GM23338 (cell line): ENCODE results near the gene OPN1LW. TPM values are rescaled to one million over a fixed set of nuclear protein-coding genes. Genes with fewer than 3 reads are reported as not detected.

Source experiments
- ATAC-seq: fragments of 200-7000 bp; cut with Tn5 transposase; 3 replicates; pipeline ENCODE4 v1.9.1; 2020
- DNase-seq: peaks from one replicate; pipeline ENCODE4 v3.0.0-alpha.2; 2015; ENCODE audit warnings: low spot score
- H2AFZ ChIP-seq: fragments of 200-600 bp; sonication (generic); 2 replicates; pipeline ENCODE4 v1.8.0; 2016; ENCODE audit warnings: antibody characterized with exemption, mild to moderate bottlenecking, moderate library complexity
- H3F3A ChIP-seq: fragments of 200-600 bp; sonication (generic); replicated peaks from 2 replicates; pipeline ENCODE4 v1.8.0; 2017; ENCODE audit warnings: antibody characterized with exemption, mixed run types, low read depth
- H3K27ac ChIP-seq: fragments of 200-600 bp; sonication (generic); 2 replicates; pipeline ENCODE4 v1.6.1; 2016; ENCODE audit warnings: low read depth
- H3K27me3 ChIP-seq: fragments of 200-600 bp; sonication (generic); 2 replicates; pipeline ENCODE4 v1.8.0; 2016; ENCODE audit warnings: mild to moderate bottlenecking, mixed run types, moderate library complexity; ENCODE audit not compliant: insufficient read depth
- H3K36me3 ChIP-seq: fragments of 200-600 bp; sonication (generic); 2 replicates; pipeline ENCODE4 v1.8.0; 2016; ENCODE audit warnings: mild to moderate bottlenecking; ENCODE audit not compliant: insufficient read depth
- H3K4me1 ChIP-seq: fragments of 200-600 bp; sonication (generic); 2 replicates; pipeline ENCODE4 v1.8.0; 2016; ENCODE audit warnings: mild to moderate bottlenecking, moderate library complexity; ENCODE audit not compliant: insufficient read depth
- H3K4me2 ChIP-seq: fragments of 200-600 bp; sonication (generic); 2 replicates; pipeline ENCODE4 v1.7.1; 2017; ENCODE audit warnings: mixed run types
- H3K4me3 ChIP-seq: fragments of 200-600 bp; sonication (generic); 2 replicates; pipeline ENCODE4 v1.6.1; 2016; ENCODE audit warnings: mixed run types
- H3K79me2 ChIP-seq: fragments of 200-600 bp; sonication (generic); replicated peaks from 2 replicates; pipeline ENCODE4 v1.8.0; 2017; ENCODE audit warnings: mild to moderate bottlenecking; ENCODE audit not compliant: insufficient read depth
- H3K9me2 ChIP-seq: fragments of 200-600 bp; sonication (generic); 2 replicates; pipeline ENCODE4 v1.8.0; 2017; ENCODE audit not compliant: insufficient read depth
- H4K20me1 ChIP-seq: fragments of 200-600 bp; sonication (generic); replicated peaks from 2 replicates; pipeline ENCODE4 v1.8.0; 2017; ENCODE audit warnings: mild to moderate bottlenecking; ENCODE audit not compliant: insufficient read depth
- H3K27ac Mint-ChIP-seq: 2 replicates; pipeline ENCODE4 v1.8.0; 2020; ENCODE audit warnings: inconsistent platforms, mild to moderate bottlenecking, moderate library complexity, mixed read lengths
- H3K27me3 Mint-ChIP-seq: 3 replicates; pipeline ENCODE4 v1.8.0; 2022; ENCODE audit warnings: low read depth, mild to moderate bottlenecking, moderate library complexity, mixed read lengths, inconsistent platforms; ENCODE audit not compliant: insufficient read depth, poor library complexity
- H3K36me3 Mint-ChIP-seq: 3 replicates; pipeline ENCODE4 v1.8.0; 2021; ENCODE audit warnings: low read depth, mild to moderate bottlenecking, inconsistent platforms, moderate library complexity, mixed read lengths
- H3K4me1 Mint-ChIP-seq: 3 replicates; pipeline ENCODE4 v1.8.0; 2020; ENCODE audit warnings: mild to moderate bottlenecking, inconsistent platforms, mixed read lengths
- H3K4me3 Mint-ChIP-seq: 3 replicates; pipeline ENCODE4 v1.8.0; 2021; ENCODE audit warnings: moderate library complexity, mild to moderate bottlenecking, inconsistent platforms, mixed read lengths
- H3K9me3 Mint-ChIP-seq: 3 replicates; pipeline ENCODE4 v1.8.0; 2020; ENCODE audit warnings: moderate library complexity, mild to moderate bottlenecking, inconsistent platforms, mixed read lengths
- CREB1 ChIP-seq: fragments of 250-450 bp; sonication (Bioruptor Pico); IDR thresholded peaks from 2 replicates; pipeline ENCODE4 v1.5.0; 2020; ENCODE audit warnings: low read depth, mild to moderate bottlenecking, moderate library complexity
- EZH2 ChIP-seq: fragments of 200-600 bp; sonication (generic); IDR thresholded peaks from one replicate; pipeline ENCODE4 v1.8.0; 2017; ENCODE audit warnings: antibody characterized with exemption, mild to moderate bottlenecking, low read depth; ENCODE audit not compliant: unreplicated experiment
- EZH2phosphoT487 ChIP-seq: fragments of 200-600 bp; sonication (generic); IDR thresholded peaks from one replicate; pipeline ENCODE4 v1.8.1; 2018; ENCODE audit warnings: antibody characterized with exemption; ENCODE audit not compliant: unreplicated experiment
- POLR2AphosphoS5 ChIP-seq: IDR thresholded peaks from 2 replicates; pipeline ENCODE4 v1.6.1; 2016; ENCODE audit warnings: antibody characterized with exemption, low read depth
- STAT1 ChIP-seq: IDR thresholded peaks from one replicate; pipeline ENCODE4 v1.6.1; 2016; ENCODE audit warnings: antibody characterized with exemption; ENCODE audit not compliant: unreplicated experiment
- ZNF114 ChIP-seq: fragments of 250-450 bp; sonication (Bioruptor Pico); IDR thresholded peaks from 2 replicates; pipeline ENCODE4 v1.5.0; 2020; ENCODE audit warnings: mild to moderate bottlenecking, moderate library complexity
- ZNF331 ChIP-seq: fragments of 250-450 bp; sonication (Bioruptor Pico); IDR thresholded peaks from 2 replicates; pipeline ENCODE4 v1.5.0; 2020; ENCODE audit warnings: low read depth, mild to moderate bottlenecking, moderate library complexity
- polyA plus RNA-seq: library from polyadenylated mRNA; unstranded; fragments of >200 nt; fragmentation: Nextera tagmentation; extraction: Ambion mirVana; gene quantifications from 2 replicates; pipeline ENCODE4 v1.2.1, GENCODE V29; 2016
- total RNA-seq: library from RNA; depleted of rRNA; stranded (reverse); fragments of >200 nt; shearing (Covaris generic); gene quantifications from 2 replicates; pipeline ENCODE4 v1.2.3, GENCODE V29; 2014
- TF ChIP-seq, protein P1 (sequence below): IDR thresholded peaks from one replicate; pipeline ENCODE4 v1.6.1; 2018; ENCODE audit warnings: antibody characterized with exemption; ENCODE audit not compliant: unreplicated experiment
- TF ChIP-seq, protein P2 (sequence below), 2 experiments: fragments of 200-600 bp in 1 of 2; sonication (generic) in 1 of 2; conservative IDR thresholded peaks; 2 replicates each; pipeline versions ENCODE4 v1.5.1 to v1.6.1; 2016 to 2017; ENCODE audit warnings: antibody characterized with exemption in 2 of 2, low read depth in 2 of 2, mild to moderate bottlenecking in 2 of 2, moderate library complexity in 1 of 2
- TF ChIP-seq, protein P3 (sequence below): IDR thresholded peaks from 2 replicates; pipeline ENCODE4 v1.6.1; 2016; ENCODE audit warnings: antibody characterized with exemption

Gene OPN1LW
- total and polyA plus RNA-seq, 2 experiments from 2014 or later, result not detected

DNA sequence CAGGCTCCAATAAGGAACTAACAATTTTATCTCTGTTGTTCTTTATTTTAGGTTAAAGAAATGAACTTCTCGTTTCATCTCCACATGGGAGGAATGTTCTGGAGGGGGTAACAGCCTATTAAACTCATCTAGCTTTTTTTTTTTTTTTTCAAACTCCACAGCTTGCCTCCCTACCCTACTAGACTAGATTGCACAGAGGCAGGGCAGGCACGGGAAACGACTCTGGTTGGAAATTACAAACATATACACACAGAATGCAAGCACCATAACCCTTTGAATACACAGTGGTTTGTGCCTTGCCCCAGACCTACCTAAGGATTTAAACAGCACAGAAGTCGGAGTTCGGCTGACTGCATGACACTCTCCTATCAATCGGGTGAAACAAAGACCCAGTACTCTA, 49.2 kb upstream of the OPN1LW start (continued):
- TF ChIP-seq EZH2 (no peak), ZNF114 (no peak), CREB1 (no peak), EZH2phosphoT487 (no peak)

- H3K4me3 ChIP-seq, result peak overlapping the region; percentile 75
- no peaks in the 10 kb centered on the region for H3K36me3 ChIP-seq
- ATAC-seq (peak; percentile 7), DNase-seq (no peak)
- no peaks in the 10 kb centered on the region; the same call in 1 of the 2 replicates for H4K20me1 ChIP-seq
- TF ChIP-seq POLR2AphosphoS5 (no peak), CREB1 (no peak), EZH2 (no peak), ZNF114 (no peak), STAT1 (no peak), ZNF331 (CRISPR knock-in tag) (no peak)
- TF ChIP-seq, protein P1, sequence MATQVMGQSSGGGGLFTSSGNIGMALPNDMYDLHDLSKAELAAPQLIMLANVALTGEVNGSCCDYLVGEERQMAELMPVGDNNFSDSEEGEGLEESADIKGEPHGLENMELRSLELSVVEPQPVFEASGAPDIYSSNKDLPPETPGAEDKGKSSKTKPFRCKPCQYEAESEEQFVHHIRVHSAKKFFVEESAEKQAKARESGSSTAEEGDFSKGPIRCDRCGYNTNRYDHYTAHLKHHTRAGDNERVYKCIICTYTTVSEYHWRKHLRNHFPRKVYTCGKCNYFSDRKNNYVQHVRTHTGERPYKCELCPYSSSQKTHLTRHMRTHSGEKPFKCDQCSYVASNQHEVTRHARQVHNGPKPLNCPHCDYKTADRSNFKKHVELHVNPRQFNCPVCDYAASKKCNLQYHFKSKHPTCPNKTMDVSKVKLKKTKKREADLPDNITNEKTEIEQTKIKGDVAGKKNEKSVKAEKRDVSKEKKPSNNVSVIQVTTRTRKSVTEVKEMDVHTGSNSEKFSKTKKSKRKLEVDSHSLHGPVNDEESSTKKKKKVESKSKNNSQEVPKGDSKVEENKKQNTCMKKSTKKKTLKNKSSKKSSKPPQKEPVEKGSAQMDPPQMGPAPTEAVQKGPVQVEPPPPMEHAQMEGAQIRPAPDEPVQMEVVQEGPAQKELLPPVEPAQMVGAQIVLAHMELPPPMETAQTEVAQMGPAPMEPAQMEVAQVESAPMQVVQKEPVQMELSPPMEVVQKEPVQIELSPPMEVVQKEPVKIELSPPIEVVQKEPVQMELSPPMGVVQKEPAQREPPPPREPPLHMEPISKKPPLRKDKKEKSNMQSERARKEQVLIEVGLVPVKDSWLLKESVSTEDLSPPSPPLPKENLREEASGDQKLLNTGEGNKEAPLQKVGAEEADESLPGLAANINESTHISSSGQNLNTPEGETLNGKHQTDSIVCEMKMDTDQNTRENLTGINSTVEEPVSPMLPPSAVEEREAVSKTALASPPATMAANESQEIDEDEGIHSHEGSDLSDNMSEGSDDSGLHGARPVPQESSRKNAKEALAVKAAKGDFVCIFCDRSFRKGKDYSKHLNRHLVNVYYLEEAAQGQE, result no peak
- TF ChIP-seq, protein P2, sequence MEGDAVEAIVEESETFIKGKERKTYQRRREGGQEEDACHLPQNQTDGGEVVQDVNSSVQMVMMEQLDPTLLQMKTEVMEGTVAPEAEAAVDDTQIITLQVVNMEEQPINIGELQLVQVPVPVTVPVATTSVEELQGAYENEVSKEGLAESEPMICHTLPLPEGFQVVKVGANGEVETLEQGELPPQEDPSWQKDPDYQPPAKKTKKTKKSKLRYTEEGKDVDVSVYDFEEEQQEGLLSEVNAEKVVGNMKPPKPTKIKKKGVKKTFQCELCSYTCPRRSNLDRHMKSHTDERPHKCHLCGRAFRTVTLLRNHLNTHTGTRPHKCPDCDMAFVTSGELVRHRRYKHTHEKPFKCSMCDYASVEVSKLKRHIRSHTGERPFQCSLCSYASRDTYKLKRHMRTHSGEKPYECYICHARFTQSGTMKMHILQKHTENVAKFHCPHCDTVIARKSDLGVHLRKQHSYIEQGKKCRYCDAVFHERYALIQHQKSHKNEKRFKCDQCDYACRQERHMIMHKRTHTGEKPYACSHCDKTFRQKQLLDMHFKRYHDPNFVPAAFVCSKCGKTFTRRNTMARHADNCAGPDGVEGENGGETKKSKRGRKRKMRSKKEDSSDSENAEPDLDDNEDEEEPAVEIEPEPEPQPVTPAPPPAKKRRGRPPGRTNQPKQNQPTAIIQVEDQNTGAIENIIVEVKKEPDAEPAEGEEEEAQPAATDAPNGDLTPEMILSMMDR (conservative IDR thresholded peaks at IDR 0.05; ENCODE audit: low read depth in 2 of 2), result no peak
- TF ChIP-seq, protein P3, sequence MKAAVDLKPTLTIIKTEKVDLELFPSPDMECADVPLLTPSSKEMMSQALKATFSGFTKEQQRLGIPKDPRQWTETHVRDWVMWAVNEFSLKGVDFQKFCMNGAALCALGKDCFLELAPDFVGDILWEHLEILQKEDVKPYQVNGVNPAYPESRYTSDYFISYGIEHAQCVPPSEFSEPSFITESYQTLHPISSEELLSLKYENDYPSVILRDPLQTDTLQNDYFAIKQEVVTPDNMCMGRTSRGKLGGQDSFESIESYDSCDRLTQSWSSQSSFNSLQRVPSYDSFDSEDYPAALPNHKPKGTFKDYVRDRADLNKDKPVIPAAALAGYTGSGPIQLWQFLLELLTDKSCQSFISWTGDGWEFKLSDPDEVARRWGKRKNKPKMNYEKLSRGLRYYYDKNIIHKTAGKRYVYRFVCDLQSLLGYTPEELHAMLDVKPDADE, result no peak
- peaks cover 42% of the 10 kb centered on the region for H3K4me1 ChIP-seq
- Mint-ChIP-seq H3K4me3 (peak overlapping the region; percentile 85), H3K27me3 (peaks cover 11% of the 10 kb centered on the region), H3K27ac (no peak overlapping the region), H3K36me3 (no peaks in the 10 kb centered on the region), H3K9me3 (no peaks in the 10 kb centered on the region), H3K4me1 (peaks cover 46% of the 10 kb centered on the region)
- H3K27me3 ChIP-seq, result no peaks in the 10 kb centered on the region
- H3K9me2 ChIP-seq, result no peaks in the 10 kb centered on the region
- peaks cover 53% of the 10 kb centered on the region for H3K79me2 ChIP-seq
- no peak overlapping the region for H3K27ac ChIP-seq
- H3K4me2 ChIP-seq, result peak overlapping the region; percentile 87
- no peak overlapping the region for H2AFZ ChIP-seq
- no peaks in the 10 kb centered on the region for H3F3A ChIP-seq
These were observed 47.7 kb upstream of the OPN1LW start for GRCh38 chrX:154096140-154097002.
